Uterus (tissue), 2 donors: ENCODE results near the gene TXK.

Experiments used
- POLR2A ChIP-seq, 2 donors: fragments of 450-650 bp; IDR thresholded peaks; one replicate each; pipeline ENCODE4 v1.6.1; 2016; ENCODE audit warnings: antibody characterized with exemption in 2 of 2, mild to moderate bottlenecking in 1 of 2, moderate library complexity in 1 of 2
- TF ChIP-seq, protein P1 (sequence below), 4 experiments: fragments of 200-600 bp in 2 of 4; fragments of 450-650 bp in 2 of 4; sonication (generic) in 2 of 4; IDR thresholded peaks; one replicate each; pipeline ENCODE4 v1.5.1; 2016 to 2019; ENCODE audit warnings: antibody characterized with exemption in 4 of 4, mild to moderate bottlenecking in 2 of 4, moderate library complexity in 1 of 4

DNA sequence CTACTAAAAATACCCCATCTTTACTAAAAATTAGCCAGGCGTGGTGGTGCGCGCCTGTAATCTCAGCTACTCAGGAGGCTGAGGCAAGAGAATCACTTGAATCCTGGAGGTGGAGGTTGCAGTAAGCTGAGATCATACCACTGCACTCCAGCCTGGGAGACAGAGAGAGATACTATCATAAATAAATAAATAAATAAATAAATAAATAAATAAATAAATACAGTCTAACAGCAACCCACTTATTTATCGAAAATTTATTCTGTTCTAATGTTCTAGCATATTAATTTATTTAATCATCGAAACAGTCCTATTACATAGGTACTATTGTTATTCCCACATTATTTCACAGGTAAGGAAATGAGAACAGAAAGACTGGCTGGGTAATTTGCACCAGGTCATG, 18.2 kb upstream of the TXK start:
- TF ChIP-seq, protein P1, sequence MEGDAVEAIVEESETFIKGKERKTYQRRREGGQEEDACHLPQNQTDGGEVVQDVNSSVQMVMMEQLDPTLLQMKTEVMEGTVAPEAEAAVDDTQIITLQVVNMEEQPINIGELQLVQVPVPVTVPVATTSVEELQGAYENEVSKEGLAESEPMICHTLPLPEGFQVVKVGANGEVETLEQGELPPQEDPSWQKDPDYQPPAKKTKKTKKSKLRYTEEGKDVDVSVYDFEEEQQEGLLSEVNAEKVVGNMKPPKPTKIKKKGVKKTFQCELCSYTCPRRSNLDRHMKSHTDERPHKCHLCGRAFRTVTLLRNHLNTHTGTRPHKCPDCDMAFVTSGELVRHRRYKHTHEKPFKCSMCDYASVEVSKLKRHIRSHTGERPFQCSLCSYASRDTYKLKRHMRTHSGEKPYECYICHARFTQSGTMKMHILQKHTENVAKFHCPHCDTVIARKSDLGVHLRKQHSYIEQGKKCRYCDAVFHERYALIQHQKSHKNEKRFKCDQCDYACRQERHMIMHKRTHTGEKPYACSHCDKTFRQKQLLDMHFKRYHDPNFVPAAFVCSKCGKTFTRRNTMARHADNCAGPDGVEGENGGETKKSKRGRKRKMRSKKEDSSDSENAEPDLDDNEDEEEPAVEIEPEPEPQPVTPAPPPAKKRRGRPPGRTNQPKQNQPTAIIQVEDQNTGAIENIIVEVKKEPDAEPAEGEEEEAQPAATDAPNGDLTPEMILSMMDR (IDR thresholded peaks at IDR 0.05): no peak
- no peak for TF ChIP-seq POLR2A (IDR thresholded peaks at IDR 0.05)
